ENCODE results near the gene CLIC6. TPM values are rescaled to one million over a fixed set of nuclear protein-coding genes. Genes with fewer than 3 reads are reported as not detected.

Gene CLIC6
- total RNA-seq, result 0.48 TPM in 1 of 2 replicates, not detected in the other

DNA sequence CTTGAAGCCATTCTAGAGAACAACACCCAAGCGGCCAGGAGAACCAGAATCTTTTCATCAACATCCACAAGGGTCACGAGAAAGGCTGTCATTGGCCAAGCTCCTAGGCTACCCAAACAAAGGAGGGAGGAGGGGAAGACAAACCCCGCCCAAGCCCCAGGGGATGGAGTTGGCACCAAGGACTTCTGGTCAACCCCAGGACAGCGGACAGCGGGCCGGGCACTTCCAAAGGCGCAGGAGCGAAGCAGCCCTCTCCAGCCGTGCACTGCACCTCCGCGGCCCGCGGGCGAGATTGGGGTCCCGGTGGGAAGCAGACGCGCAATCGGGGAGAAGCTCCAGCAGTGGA lies at the start of gene CLIC6:
TSS of gene CLIC6 (plus strand) at position 192 of the 346 bp plus-strand sequence. CDS start 395 bp downstream, outside the sequence.

Other genes with a start within 250 kb of the CLIC6 start
- gene SMIM34, start 245.0 kb upstream of the CLIC6 start, total RNA-seq, result 0.24 TPM in 1 of 2 replicates, not detected in the other
- under 0.01 TPM in 1 of 2 replicates, not detected in the other for gene KCNE1, start 156.8 kb upstream of the CLIC6 start, total RNA-seq
- 17.5 and 85.5 TPM in 2 replicates for gene RCAN1, start 53.9 kb upstream of the CLIC6 start, total RNA-seq

All from tracheal epithelial cell (primary cell).